Measurements from ENCODE around the gene GNAT1. TPM values are rescaled to one million over a fixed set of nuclear protein-coding genes. Genes with fewer than 3 reads are reported as not detected.

GNAT1 gene
- total and polyA plus RNA-seq, 2 of the 13 experiments (the other 11 are each of a cell fraction or from before 2014, with no cell fraction given), result 0.15 TPM; not detected in 1

GRCh38 chr3:50196253-50196801 is 4.9 kb downstream of the GNAT1 start (continued):
- TF ChIP-seq PITX1 (CRISPR knock-in tag; IDR thresholded peaks at IDR 0.05), result 0 out of 2 replicates have a peak, but pooled peaks have one; percentile 4
- TF ChIP-seq LCORL (IDR thresholded peaks at IDR 0.05), result peak; percentile 66; the same call in 1 of the 2 replicates
- TF ChIP-seq LCORL (CRISPR knock-in tag; IDR thresholded peaks at IDR 0.05), result no peak
- TF ChIP-seq, protein P1, sequence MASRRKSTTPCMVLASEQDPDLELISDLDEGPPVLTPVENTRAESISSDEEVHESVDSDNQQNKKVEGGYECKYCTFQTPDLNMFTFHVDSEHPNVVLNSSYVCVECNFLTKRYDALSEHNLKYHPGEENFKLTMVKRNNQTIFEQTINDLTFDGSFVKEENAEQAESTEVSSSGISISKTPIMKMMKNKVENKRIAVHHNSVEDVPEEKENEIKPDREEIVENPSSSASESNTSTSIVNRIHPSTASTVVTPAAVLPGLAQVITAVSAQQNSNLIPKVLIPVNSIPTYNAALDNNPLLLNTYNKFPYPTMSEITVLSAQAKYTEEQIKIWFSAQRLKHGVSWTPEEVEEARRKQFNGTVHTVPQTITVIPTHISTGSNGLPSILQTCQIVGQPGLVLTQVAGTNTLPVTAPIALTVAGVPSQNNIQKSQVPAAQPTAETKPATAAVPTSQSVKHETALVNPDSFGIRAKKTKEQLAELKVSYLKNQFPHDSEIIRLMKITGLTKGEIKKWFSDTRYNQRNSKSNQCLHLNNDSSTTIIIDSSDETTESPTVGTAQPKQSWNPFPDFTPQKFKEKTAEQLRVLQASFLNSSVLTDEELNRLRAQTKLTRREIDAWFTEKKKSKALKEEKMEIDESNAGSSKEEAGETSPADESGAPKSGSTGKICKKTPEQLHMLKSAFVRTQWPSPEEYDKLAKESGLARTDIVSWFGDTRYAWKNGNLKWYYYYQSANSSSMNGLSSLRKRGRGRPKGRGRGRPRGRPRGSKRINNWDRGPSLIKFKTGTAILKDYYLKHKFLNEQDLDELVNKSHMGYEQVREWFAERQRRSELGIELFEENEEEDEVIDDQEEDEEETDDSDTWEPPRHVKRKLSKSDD (CRISPR knock-in tag; IDR thresholded peaks at IDR 0.05; ENCODE audit: low read depth), result 0 out of 2 replicates have a peak, but pooled peaks have one; percentile 47

- peaks cover 20% of the 10 kb centered on the region for H3K79me2 ChIP-seq (ENCODE audit: insufficient read depth, low read length)
- WGBS (ENCODE audit: low lambda C conversion rate), result 0% methylated on average over 2 of the region's 10 CpGs
- ChIA-PET POLR2A (interaction anchor here (0.6 to 15.7 kb wide), 16 partner anchors 14 to 431 kb away, joined by 3 to 625 read pairs (median 10); partner anchors contain the start of genes GNAI2, HYAL3, IFRD2 and NAA80), CTCF (ENCODE audit: low intra/inter-chr PET ratio, low total read pairs) (interaction anchor here (1.7 kb wide), 1 partner anchor 20 kb away, joined by 3 read pairs; no protein-coding TSS in a partner anchor)
- peak overlapping the region; percentile 86 for H3K27ac ChIP-seq (ENCODE audit: extremely low read length, insufficient read depth, low read length)
- in situ Hi-C loops (cut with HindIII; ENCODE audit: extremely low pct_ligation_motif_present, low pct_unique_long_range_greater_than_20kb), result no loop called here
- ATAC-seq (peak; percentile 72), DNase-seq (ENCODE audit: low spot score) (peak; percentile 79), FAIRE-seq (peak; percentile 76)
- H3K9me3 ChIP-seq (ENCODE audit: low read length), result no peaks in the 10 kb centered on the region
- peak overlapping the region; percentile 77 for H3K9ac ChIP-seq (ENCODE audit: insufficient read depth, low read depth, low read length)
- no peaks in the 10 kb centered on the region for H3K36me3 ChIP-seq (replicated peaks in 1 of 2; ENCODE audit: control insufficient read depth in 1 of 2, insufficient read depth in 2 of 2, low read length in 2 of 2)
- peak overlapping the region in 2 of 3 experiments; percentile 2 to 69; a peak in 2 of 6 replicates for H3K4me3 ChIP-seq (replicated peaks in 1 of 3; ENCODE audit: insufficient read depth in 1 of 3, low read depth in 2 of 3, low read length in 3 of 3)
- peaks cover 57% of the 10 kb centered on the region for H3K4me1 ChIP-seq (ENCODE audit: insufficient read depth, low read length)
- intact Hi-C loops (cut with micrococcal nuclease; ENCODE audit: unreplicated experiment), result no loop called here
- peak overlapping the region; percentile 96 for H3K4me2 ChIP-seq (ENCODE audit: low read depth, low read length)
- no peaks in the 10 kb centered on the region for H3K27me3 ChIP-seq (ENCODE audit: control insufficient read depth in 1 of 2, insufficient read depth in 2 of 2, low read length in 2 of 2)
- BruUV-seq (replicated peaks), result no TSS peak
- no peak overlapping the region for H2AFZ ChIP-seq (ENCODE audit: low read length)
- H4K20me1 ChIP-seq (ENCODE audit: insufficient read depth, low read length), result peaks cover 4% of the 10 kb centered on the region; the same call in 1 of the 2 replicates
- TF ChIP-seq, protein P2, sequence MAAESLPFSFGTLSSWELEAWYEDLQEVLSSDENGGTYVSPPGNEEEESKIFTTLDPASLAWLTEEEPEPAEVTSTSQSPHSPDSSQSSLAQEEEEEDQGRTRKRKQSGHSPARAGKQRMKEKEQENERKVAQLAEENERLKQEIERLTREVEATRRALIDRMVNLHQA (CRISPR knock-in tag; IDR thresholded peaks at IDR 0.05), result no peak
- no peak for TF ChIP-seq ZNF30 (CRISPR knock-in tag; IDR thresholded peaks at IDR 0.05)
- no peak for TF ChIP-seq ZNF543 (CRISPR knock-in tag; IDR thresholded peaks at IDR 0.05)
- no peak for TF ChIP-seq ZNF816 (CRISPR knock-in tag; IDR thresholded peaks at IDR 0.05; ENCODE audit: borderline replicate concordance)
- no peak for TF ChIP-seq ZNF577 (CRISPR knock-in tag; IDR thresholded peaks at IDR 0.05; ENCODE audit: borderline replicate concordance, low read depth)
- TF ChIP-seq HOMEZ (CRISPR knock-in tag; IDR thresholded peaks at IDR 0.05; ENCODE audit: low read depth), result no peak
- peak; percentile 25 for TF ChIP-seq SKI (IDR thresholded peaks at IDR 0.05; ENCODE audit: partially characterized antibody)
- TF ChIP-seq KDM3A (CRISPR knock-in tag; IDR thresholded peaks at IDR 0.05; ENCODE audit: low read depth), result peak; percentile 69
- TF ChIP-seq SMC3 (IDR thresholded peaks at IDR 0.05; ENCODE audit: low read length), result no peak; the same call in 1 of the 2 replicates
- TF ChIP-seq XRCC5 (optimal IDR thresholded peaks at IDR 0.05; ENCODE audit: low read length), result no peak
- no peak for TF ChIP-seq GRHL1 (CRISPR knock-in tag; conservative IDR thresholded peaks at IDR 0.05)
Observed at GRCh38 chr3:50201573-50202315, 10.3 kb downstream of the GNAT1 start.

Data from HepG2 (cell line).